ENCODE data around the gene TRMT112.

The TRMT112 gene

GRCh38 chr11:64347193-64347867 is 30.0 kb upstream of the TRMT112 start:
- Histone ChIP-seq H2AFZ (no peak overlapping the region), H3K36me3 (ENCODE audit: control insufficient read depth, insufficient read depth, low read length) (no peaks in the 10 kb centered on the region), H3K27me3 (ENCODE audit: control insufficient read depth, insufficient read depth, low read length) (no peaks in the 10 kb centered on the region)

DNA sequence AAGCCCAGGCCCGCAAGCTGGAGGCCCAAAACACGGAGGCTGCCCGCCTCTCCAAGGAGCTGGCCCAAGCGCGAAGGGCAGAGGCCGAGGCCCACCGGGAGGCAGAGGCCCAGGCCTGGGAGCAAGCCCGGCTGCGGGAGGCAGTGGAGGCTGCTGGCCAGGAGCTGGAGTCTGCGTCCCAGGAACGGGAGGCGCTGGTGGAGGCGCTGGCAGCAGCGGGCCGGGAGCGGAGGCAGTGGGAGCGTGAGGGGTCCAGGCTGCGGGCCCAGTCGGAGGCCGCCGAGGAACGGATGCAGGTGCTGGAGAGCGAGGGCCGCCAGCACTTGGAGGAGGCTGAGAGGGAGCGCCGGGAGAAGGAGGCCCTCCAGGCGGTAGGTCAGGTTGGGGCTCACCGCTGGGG is 27.4 kb upstream of the TRMT112 start:
- TF ChIP-seq, protein P1, sequence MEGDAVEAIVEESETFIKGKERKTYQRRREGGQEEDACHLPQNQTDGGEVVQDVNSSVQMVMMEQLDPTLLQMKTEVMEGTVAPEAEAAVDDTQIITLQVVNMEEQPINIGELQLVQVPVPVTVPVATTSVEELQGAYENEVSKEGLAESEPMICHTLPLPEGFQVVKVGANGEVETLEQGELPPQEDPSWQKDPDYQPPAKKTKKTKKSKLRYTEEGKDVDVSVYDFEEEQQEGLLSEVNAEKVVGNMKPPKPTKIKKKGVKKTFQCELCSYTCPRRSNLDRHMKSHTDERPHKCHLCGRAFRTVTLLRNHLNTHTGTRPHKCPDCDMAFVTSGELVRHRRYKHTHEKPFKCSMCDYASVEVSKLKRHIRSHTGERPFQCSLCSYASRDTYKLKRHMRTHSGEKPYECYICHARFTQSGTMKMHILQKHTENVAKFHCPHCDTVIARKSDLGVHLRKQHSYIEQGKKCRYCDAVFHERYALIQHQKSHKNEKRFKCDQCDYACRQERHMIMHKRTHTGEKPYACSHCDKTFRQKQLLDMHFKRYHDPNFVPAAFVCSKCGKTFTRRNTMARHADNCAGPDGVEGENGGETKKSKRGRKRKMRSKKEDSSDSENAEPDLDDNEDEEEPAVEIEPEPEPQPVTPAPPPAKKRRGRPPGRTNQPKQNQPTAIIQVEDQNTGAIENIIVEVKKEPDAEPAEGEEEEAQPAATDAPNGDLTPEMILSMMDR (IDR thresholded peaks at IDR 0.05): no peak

More at GRCh38 chr11:64347193-64347867, 30.0 kb upstream of the TRMT112 start:
- no peak overlapping the region for H3K4me3 ChIP-seq (ENCODE audit: low read depth, low read length)
- no peaks in the 10 kb centered on the region for H3K9me3 ChIP-seq (ENCODE audit: control insufficient read depth, low read length)
- H3K79me2 ChIP-seq: no peaks in the 10 kb centered on the region
- H3K4me1 ChIP-seq: no peaks in the 10 kb centered on the region
- no peak overlapping the region for H3K9ac ChIP-seq
- H3K4me2 ChIP-seq (ENCODE audit: low read length): no peak overlapping the region
- no peak overlapping the region for H3K27ac ChIP-seq
- TF ChIP-seq, protein P1 (IDR thresholded peaks at IDR 0.05): no peak

DNA sequence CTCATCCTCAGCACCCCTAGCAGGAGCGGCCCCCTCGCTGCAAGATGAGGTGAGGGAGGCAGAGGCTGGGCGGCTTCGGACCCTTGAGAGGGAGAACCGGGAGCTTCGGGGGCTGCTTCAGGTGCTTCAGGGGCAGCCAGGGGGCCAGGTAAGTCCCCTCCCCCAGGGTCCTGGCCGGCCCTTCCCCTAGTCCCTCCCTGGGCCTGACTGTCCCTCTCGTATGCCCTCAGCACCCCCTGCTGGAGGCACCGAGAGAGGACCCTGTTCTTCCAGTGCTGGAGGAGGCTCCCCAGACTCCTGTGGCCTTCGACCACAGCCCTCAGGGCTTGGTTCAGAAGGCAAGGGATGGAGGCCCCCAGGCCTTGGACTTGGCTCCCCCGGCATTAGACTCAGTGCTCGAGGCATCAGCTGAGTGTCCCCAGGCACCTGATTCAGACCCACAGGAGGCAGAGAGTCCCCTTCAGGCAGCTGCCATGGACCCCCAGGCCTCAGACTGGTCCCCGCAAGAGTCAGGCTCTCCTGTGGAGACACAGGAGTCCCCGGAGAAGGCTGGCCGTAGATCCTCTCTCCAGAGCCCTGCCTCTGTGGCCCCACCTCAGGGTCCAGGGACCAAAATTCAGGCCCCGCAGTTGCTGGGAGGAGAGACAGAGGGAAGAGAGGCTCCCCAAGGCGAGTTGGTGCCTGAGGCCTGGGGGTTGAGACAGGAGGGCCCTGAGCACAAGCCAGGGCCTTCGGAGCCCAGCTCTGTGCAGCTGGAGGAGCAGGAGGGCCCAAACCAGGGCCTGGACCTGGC is 26.6 kb upstream of the TRMT112 start:
- TF ChIP-seq, protein P1 (IDR thresholded peaks at IDR 0.05): no peak
- no peaks in the 10 kb centered on the region for H3K4me1 ChIP-seq
- no peaks in the 10 kb centered on the region for H3K36me3 ChIP-seq (ENCODE audit: control insufficient read depth, insufficient read depth, low read length)
- H3K27me3 ChIP-seq (ENCODE audit: control insufficient read depth, insufficient read depth, low read length): no peaks in the 10 kb centered on the region
- H3K4me3 ChIP-seq (ENCODE audit: low read depth, low read length): no peak overlapping the region
- H3K9ac ChIP-seq: no peak overlapping the region
- H2AFZ ChIP-seq: no peak overlapping the region
- H3K27ac ChIP-seq: no peak overlapping the region
- no peak overlapping the region for H3K4me2 ChIP-seq (ENCODE audit: low read length)
- H3K79me2 ChIP-seq: no peaks in the 10 kb centered on the region
- no peaks in the 10 kb centered on the region for H3K9me3 ChIP-seq (ENCODE audit: control insufficient read depth, low read length)

More for the DNA sequence above, 27.4 kb upstream of the TRMT112 start:
- no peaks in the 10 kb centered on the region for H3K27me3 ChIP-seq (ENCODE audit: control insufficient read depth, insufficient read depth, low read length)
- H3K9ac ChIP-seq: no peak overlapping the region
- H3K36me3 ChIP-seq (ENCODE audit: control insufficient read depth, insufficient read depth, low read length): no peaks in the 10 kb centered on the region
- H3K4me1 ChIP-seq: no peaks in the 10 kb centered on the region
- H3K79me2 ChIP-seq: no peaks in the 10 kb centered on the region
- no peak overlapping the region for H3K27ac ChIP-seq
- H3K4me3 ChIP-seq (ENCODE audit: low read depth, low read length): no peak overlapping the region
- no peaks in the 10 kb centered on the region for H3K9me3 ChIP-seq (ENCODE audit: control insufficient read depth, low read length)
- H3K4me2 ChIP-seq (ENCODE audit: low read length): no peak overlapping the region
- no peak overlapping the region for H2AFZ ChIP-seq

GRCh38 chr11:64342869-64343745 is 25.7 kb upstream of the TRMT112 start:
- Histone ChIP-seq H3K9ac (no peak overlapping the region), H3K79me2 (no peaks in the 10 kb centered on the region), H3K36me3 (ENCODE audit: control insufficient read depth, insufficient read depth, low read length) (no peaks in the 10 kb centered on the region), H3K4me1 (no peaks in the 10 kb centered on the region), H2AFZ (no peak overlapping the region), H3K4me3 (ENCODE audit: low read depth, low read length) (no peak overlapping the region), H3K4me2 (ENCODE audit: low read length) (no peak overlapping the region), H3K27me3 (ENCODE audit: control insufficient read depth, insufficient read depth, low read length) (no peaks in the 10 kb centered on the region), H3K27ac (no peak overlapping the region), H3K9me3 (ENCODE audit: control insufficient read depth, low read length) (no peaks in the 10 kb centered on the region)
- TF ChIP-seq, protein P1 (IDR thresholded peaks at IDR 0.05): no peak
